Measurements from ENCODE around the gene ANKS4B.
"Not testable (repeated sequence)": the region's sequence is repeated elsewhere in the genome, so short reads cannot be mapped to it uniquely, and the experiment has no call there.

The ANKS4B gene

GRCh38 chr16:21244518-21245215 is 11.2 kb downstream of the ANKS4B start:
- TF ChIP-seq ESRRG (CRISPR knock-in tag; IDR thresholded peaks at IDR 0.05), result no peak
- no peak for TF ChIP-seq BACH2 (CRISPR knock-in tag; IDR thresholded peaks at IDR 0.05; ENCODE audit: borderline replicate concordance)
- TF ChIP-seq PATZ1 (CRISPR knock-in tag; IDR thresholded peaks at IDR 0.05; ENCODE audit: borderline replicate concordance), result no peak
- no peak for TF ChIP-seq ZFP3 (CRISPR knock-in tag; IDR thresholded peaks at IDR 0.05)
- TF ChIP-seq ZC3H10 (CRISPR knock-in tag; IDR thresholded peaks at IDR 0.05), result no peak
- TF ChIP-seq TSHZ2 (CRISPR knock-in tag; IDR thresholded peaks at IDR 0.05), result no peak
- no peak for TF ChIP-seq ZFP30 (CRISPR knock-in tag; IDR thresholded peaks at IDR 0.05)
- TF ChIP-seq GLIS3 (CRISPR knock-in tag; IDR thresholded peaks at IDR 0.05), result no peak
- TF ChIP-seq POU6F1 (CRISPR knock-in tag; IDR thresholded peaks at IDR 0.05; ENCODE audit: borderline replicate concordance, low read depth), result no peak
- TF ChIP-seq ZNF70 (CRISPR knock-in tag; IDR thresholded peaks at IDR 0.05), result no peak
- TF ChIP-seq ZNF565 (CRISPR knock-in tag; conservative IDR thresholded peaks at IDR 0.05; ENCODE audit: low read depth), result no peak
- TF ChIP-seq TOX (CRISPR knock-in tag; IDR thresholded peaks at IDR 0.05; ENCODE audit: borderline replicate concordance), result no peak
- TF ChIP-seq ZNF8 (CRISPR knock-in tag; IDR thresholded peaks at IDR 0.05), result no peak
- no peak for TF ChIP-seq TCF4 (CRISPR knock-in tag; IDR thresholded peaks at IDR 0.05; ENCODE audit: borderline replicate concordance)
- no peak for TF ChIP-seq SNAI2 (CRISPR knock-in tag; IDR thresholded peaks at IDR 0.05)
- no peak for TF ChIP-seq ISL1 (CRISPR knock-in tag; IDR thresholded peaks at IDR 0.05)
- no peak for TF ChIP-seq PPARA (CRISPR knock-in tag; IDR thresholded peaks at IDR 0.05; ENCODE audit: borderline replicate concordance)
- no peak for TF ChIP-seq CREB5 (CRISPR knock-in tag; IDR thresholded peaks at IDR 0.05; ENCODE audit: low read depth)
- ATAC-seq, result no peak

- not testable (repeated sequence) for ATAC-seq
These were observed 14.7 kb downstream of the ANKS4B start for GRCh38 chr16:21248179-21248578.

GRCh38 chr16:21250072-21250923 is 16.8 kb downstream of the ANKS4B start:
- TF ChIP-seq CSRNP3 (CRISPR knock-in tag; IDR thresholded peaks at IDR 0.05), result no peak
- TF ChIP-seq ZFP3 (CRISPR knock-in tag; IDR thresholded peaks at IDR 0.05), result no peak
- no peak for TF ChIP-seq PATZ1 (CRISPR knock-in tag; IDR thresholded peaks at IDR 0.05; ENCODE audit: borderline replicate concordance)
- TF ChIP-seq OSR1 (CRISPR knock-in tag; IDR thresholded peaks at IDR 0.05), result no peak
- no peak for TF ChIP-seq TOX (CRISPR knock-in tag; IDR thresholded peaks at IDR 0.05; ENCODE audit: borderline replicate concordance)
- no peak for TF ChIP-seq POU6F1 (CRISPR knock-in tag; IDR thresholded peaks at IDR 0.05; ENCODE audit: borderline replicate concordance, low read depth)
- TF ChIP-seq ZFP30 (CRISPR knock-in tag; IDR thresholded peaks at IDR 0.05), result no peak
- no peak for TF ChIP-seq ARNTL (CRISPR knock-in tag; IDR thresholded peaks at IDR 0.05; ENCODE audit: borderline replicate concordance, low read depth)
- TF ChIP-seq CREB5 (CRISPR knock-in tag; IDR thresholded peaks at IDR 0.05; ENCODE audit: low read depth), result no peak
- no peak for TF ChIP-seq ZNF8 (CRISPR knock-in tag; IDR thresholded peaks at IDR 0.05)
- ATAC-seq, result no peak

Data from SK-N-SH treated with all-trans-retinoic acid at 6 μM for 48 hours (cell line).